ENCODE results near the gene WNT5A. TPM values are rescaled to one million over a fixed set of nuclear protein-coding genes. Genes with fewer than 3 reads are reported as not detected.

The WNT5A gene
- total RNA-seq, 1 experiment from 2014 or later = 0.15 TPM

DNA sequence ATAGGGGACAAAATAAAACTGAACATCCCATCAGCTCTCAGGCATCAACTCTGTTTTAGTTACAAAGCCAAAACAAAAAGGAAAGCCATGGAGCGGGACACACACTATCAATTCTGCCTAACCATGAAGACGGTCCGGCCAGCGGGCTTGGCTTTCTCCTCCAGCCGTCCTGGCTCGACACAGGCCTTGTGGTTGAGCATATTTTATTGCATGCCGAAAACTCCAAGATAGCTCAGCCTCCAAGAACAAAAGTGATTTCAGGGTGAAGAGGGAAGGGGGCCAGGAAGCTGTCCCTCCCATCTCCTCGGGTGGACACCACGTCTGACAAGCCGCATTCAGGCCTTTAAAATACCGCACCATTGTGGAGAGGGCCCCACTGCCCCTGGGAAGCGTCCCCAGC is 31.2 kb downstream of the WNT5A start (continued):
- TF ChIP-seq, protein P1, sequence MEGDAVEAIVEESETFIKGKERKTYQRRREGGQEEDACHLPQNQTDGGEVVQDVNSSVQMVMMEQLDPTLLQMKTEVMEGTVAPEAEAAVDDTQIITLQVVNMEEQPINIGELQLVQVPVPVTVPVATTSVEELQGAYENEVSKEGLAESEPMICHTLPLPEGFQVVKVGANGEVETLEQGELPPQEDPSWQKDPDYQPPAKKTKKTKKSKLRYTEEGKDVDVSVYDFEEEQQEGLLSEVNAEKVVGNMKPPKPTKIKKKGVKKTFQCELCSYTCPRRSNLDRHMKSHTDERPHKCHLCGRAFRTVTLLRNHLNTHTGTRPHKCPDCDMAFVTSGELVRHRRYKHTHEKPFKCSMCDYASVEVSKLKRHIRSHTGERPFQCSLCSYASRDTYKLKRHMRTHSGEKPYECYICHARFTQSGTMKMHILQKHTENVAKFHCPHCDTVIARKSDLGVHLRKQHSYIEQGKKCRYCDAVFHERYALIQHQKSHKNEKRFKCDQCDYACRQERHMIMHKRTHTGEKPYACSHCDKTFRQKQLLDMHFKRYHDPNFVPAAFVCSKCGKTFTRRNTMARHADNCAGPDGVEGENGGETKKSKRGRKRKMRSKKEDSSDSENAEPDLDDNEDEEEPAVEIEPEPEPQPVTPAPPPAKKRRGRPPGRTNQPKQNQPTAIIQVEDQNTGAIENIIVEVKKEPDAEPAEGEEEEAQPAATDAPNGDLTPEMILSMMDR (IDR thresholded peaks at IDR 0.05 in 2 of 3, conservative IDR thresholded peaks at IDR 0.05 in 1 of 3; ENCODE audit: borderline replicate concordance in 1 of 3, insufficient read depth in 1 of 3, low read depth in 2 of 3, low read length in 2 of 3) = no peak

DNA sequence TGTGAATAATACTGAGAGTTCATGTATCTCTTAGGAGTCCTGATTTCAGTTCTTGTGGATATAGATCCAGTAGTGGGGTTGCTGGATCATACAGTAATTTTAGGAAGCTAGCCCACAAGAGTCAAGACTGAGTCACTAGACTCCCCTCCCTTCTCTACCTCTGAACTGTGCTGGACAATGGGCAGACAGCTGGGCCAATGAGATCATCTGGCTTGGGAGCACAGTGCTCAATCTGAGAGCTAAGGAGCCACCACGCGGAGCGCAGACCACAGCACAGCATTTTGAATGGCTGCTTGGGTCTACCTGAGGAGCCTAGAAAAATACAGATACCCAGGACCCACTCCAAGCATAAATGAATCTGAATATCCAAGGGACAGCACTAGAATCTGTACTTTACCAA is 32.5 kb downstream of the WNT5A start:
- Histone ChIP-seq H3K9me3 (ENCODE audit: control insufficient read depth in 1 of 2, insufficient read depth in 1 of 2, low read depth in 1 of 2, low read length in 2 of 2) (peaks cover 0 to 8% of the 10 kb centered on the region in 2 experiments; a peak in 2 of 4 replicates), H3K27me3 (ENCODE audit: insufficient read depth, low read length) (no peaks in the 10 kb centered on the region), H3K9ac (ENCODE audit: low read length) (no peak overlapping the region), H2AFZ (ENCODE audit: low read depth, low read length, poor library complexity, severe bottlenecking) (no peak overlapping the region), H3K79me2 (ENCODE audit: insufficient read depth, low read length) (no peaks in the 10 kb centered on the region), H3K36me3 (ENCODE audit: control insufficient read depth in 1 of 2, insufficient read depth in 2 of 2, low read length in 2 of 2) (no peaks in the 10 kb centered on the region), H3K4me1 (ENCODE audit: control insufficient read depth in 1 of 2, insufficient read depth in 2 of 2, low read length in 2 of 2) (no peaks in the 10 kb centered on the region), H4K20me1 (ENCODE audit: insufficient read depth) (no peaks in the 10 kb centered on the region), H3K4me3 (replicated peaks in 1 of 2; ENCODE audit: low read depth in 1 of 2, low read length in 2 of 2) (no peak overlapping the region), H3K27ac (ENCODE audit: low read depth, low read length) (no peak overlapping the region), H3K4me2 (ENCODE audit: low read length) (no peak overlapping the region), H3K9me2 (ENCODE audit: insufficient read depth) (no peaks in the 10 kb centered on the region)
- ATAC-seq = no peak
- TF ChIP-seq, protein P2, sequence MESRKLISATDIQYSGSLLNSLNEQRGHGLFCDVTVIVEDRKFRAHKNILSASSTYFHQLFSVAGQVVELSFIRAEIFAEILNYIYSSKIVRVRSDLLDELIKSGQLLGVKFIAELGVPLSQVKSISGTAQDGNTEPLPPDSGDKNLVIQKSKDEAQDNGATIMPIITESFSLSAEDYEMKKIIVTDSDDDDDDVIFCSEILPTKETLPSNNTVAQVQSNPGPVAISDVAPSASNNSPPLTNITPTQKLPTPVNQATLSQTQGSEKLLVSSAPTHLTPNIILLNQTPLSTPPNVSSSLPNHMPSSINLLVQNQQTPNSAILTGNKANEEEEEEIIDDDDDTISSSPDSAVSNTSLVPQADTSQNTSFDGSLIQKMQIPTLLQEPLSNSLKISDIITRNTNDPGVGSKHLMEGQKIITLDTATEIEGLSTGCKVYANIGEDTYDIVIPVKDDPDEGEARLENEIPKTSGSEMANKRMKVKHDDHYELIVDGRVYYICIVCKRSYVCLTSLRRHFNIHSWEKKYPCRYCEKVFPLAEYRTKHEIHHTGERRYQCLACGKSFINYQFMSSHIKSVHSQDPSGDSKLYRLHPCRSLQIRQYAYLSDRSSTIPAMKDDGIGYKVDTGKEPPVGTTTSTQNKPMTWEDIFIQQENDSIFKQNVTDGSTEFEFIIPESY (IDR thresholded peaks at IDR 0.05; ENCODE audit: extremely low read depth, insufficient replicate concordance, low read length) = no peak
- TF ChIP-seq, protein P3, sequence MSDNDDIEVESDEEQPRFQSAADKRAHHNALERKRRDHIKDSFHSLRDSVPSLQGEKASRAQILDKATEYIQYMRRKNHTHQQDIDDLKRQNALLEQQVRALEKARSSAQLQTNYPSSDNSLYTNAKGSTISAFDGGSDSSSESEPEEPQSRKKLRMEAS (IDR thresholded peaks at IDR 0.05) = no peak
- TF ChIP-seq FOSL1 (IDR thresholded peaks at IDR 0.05; ENCODE audit: low read depth) (no peak), EZH2phosphoT487 (IDR thresholded peaks at IDR 0.05; ENCODE audit: borderline replicate concordance) (no peak)
- TF ChIP-seq, protein P1 (IDR thresholded peaks at IDR 0.05 in 2 of 3, conservative IDR thresholded peaks at IDR 0.05 in 1 of 3; ENCODE audit: borderline replicate concordance in 1 of 3, insufficient read depth in 1 of 3, low read depth in 2 of 3, low read length in 2 of 3) = no peak
- CTCF ChIA-PET = no interaction called here
- RAD21 ChIA-PET (ENCODE audit: low non-redundant PET in 1 of 2, low total read pairs in 2 of 2, uncharacterized antibody in 2 of 2, unreplicated experiment in 2 of 2) = no interaction called here
- intact Hi-C loops (cut with micrococcal nuclease) = no loop called here
- POLR2A ChIA-PET = no interaction called here
- no TSS peak for BruUV-seq (replicated peaks)
- no peak for DNase-seq (ENCODE audit: low read depth, low spot score)

Data from HCT116 (cell line).